22Rv1 (cell line): Measurements from ENCODE around the gene FAM168B.

Experiments
- CTCF ChIP-seq: fragments of 450-650 bp; IDR thresholded peaks from 2 replicates; pipeline ENCODE4 v1.5.1; 2017; ENCODE audit warnings: mild to moderate bottlenecking
- ZFX ChIP-seq: fragments of 450-650 bp; IDR thresholded peaks from 2 replicates; pipeline ENCODE4 v1.6.1; 2017; ENCODE audit warnings: antibody characterized with exemption, borderline replicate concordance

GRCh38 chr2:131035112-131035825, 58.0 kb downstream of the FAM168B start:
- TF ChIP-seq CTCF (no peak), ZFX (no peak)
